ENCODE measurements around the gene MOB3A.
A peak's percentile ranks its signal among the peaks of the same experiment; 100 is the strongest.

Gene MOB3A

GRCh38 chr19:2110822-2111221, 14.7 kb upstream of the MOB3A start:
- no peaks in the 10 kb centered on the region for H3K27me3 Mint-ChIP-seq
- peaks cover 23% of the 10 kb centered on the region for H3K4me1 Mint-ChIP-seq
- no peak overlapping the region for H3K27ac Mint-ChIP-seq (ENCODE audit: low read depth)
- DNase-seq (ENCODE audit: low spot score in 2 of 2) (no peak), ATAC-seq (replicated peaks; ENCODE audit: extremely low read depth, poor library complexity, severe bottlenecking) (no peak)
- H3K36me3 Mint-ChIP-seq (ENCODE audit: insufficient read depth), result peaks cover 42% of the 10 kb centered on the region
- H3K4me3 Mint-ChIP-seq, result no peak overlapping the region
- H3K9me3 Mint-ChIP-seq, result no peaks in the 10 kb centered on the region

DNA sequence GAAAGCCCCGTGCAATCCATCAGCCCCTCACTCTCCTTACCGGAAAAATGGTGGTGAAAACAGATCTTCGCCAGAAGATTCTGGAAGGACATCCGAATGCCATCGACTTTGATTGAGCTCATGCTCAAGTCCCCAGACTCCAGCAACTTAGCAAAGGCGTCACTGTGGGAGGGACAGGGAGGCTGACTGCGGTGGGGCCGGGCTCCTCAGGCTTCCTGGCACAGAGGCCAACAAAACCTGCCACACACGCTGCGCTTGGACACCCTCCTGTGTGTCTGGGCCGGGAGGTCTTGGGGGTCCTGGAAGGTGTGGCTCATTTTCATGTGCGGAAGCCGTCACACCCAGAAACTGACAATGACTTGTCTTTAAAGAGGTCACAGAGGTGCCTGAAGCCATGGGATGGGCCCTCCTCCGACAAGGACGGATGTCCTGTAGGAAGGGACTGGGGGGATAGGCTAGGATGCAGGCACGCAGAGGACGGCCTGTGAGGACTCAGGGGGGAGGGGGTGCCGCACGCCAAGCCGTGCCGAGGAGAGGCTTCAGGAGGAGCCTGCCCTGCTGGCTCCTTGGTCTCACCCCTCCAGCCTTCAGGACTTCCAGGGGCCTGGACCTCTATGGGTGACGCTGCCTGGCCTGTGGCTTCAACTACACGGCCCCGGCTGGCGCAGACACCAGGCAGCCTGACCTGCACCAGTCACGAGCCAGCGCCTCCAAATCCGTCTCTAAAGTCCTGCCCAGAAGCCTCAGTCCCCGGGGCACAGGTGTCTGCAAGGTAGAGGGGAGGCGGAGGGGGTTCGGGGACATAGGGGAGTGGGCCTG, 13.1 kb upstream of the MOB3A start:
- H3K27ac Mint-ChIP-seq (ENCODE audit: low read depth), result no peak overlapping the region

DNA sequence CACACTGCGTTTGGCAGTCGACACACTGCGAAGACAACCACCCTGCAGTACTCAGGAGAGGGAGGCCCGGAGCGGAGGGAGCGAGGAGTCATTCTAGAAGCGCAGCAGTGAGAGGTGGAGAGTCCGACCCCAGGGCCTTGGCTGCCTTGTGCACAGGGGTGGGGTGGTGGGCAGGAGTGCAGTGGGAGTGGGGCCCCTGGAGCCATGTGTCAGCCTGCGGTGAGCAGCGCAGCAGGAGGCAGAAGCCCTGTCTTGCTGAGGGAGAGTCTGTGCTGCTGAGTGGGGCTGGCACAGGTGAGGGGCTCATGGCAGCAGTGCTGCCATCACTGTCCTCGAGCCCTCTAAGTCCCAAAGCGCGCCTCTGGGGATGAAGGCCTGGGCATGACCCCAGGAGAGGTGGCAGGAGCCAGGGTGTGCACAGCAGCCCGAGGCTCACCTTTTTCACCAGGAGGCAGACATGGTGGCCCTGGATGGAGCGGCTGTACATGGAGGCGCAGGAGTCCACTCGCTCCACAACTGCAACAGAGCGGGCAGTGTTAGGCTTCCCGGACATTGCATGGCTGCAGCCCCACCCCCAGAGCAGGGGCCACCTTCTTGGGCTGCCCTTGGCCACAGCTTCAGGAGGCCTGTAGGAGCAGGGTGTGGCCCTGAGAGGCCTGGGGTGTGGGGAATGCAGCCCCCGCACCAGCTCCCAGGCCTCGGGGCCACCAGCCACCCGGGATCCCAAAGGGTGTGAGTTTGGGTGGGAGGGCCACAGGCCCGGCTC, 12.3 kb upstream of the MOB3A start:
- peaks cover 17% of the 10 kb centered on the region for H3K4me1 Mint-ChIP-seq
- peaks cover 31% of the 10 kb centered on the region for H3K36me3 Mint-ChIP-seq (ENCODE audit: insufficient read depth)
- ATAC-seq (replicated peaks; ENCODE audit: extremely low read depth, poor library complexity, severe bottlenecking), result no peak
- no peaks in the 10 kb centered on the region for H3K27me3 Mint-ChIP-seq
- no peaks in the 10 kb centered on the region for H3K9me3 Mint-ChIP-seq
- no peak for DNase-seq (ENCODE audit: low spot score in 2 of 2)
- no peak overlapping the region for H3K4me3 Mint-ChIP-seq
- H3K27ac Mint-ChIP-seq (ENCODE audit: low read depth), result no peak overlapping the region

More for the DNA sequence above, 13.1 kb upstream of the MOB3A start:
- ATAC-seq (replicated peaks; ENCODE audit: extremely low read depth, poor library complexity, severe bottlenecking), result no peak
- H3K9me3 Mint-ChIP-seq, result no peaks in the 10 kb centered on the region
- H3K4me1 Mint-ChIP-seq, result peaks cover 23% of the 10 kb centered on the region
- H3K27me3 Mint-ChIP-seq, result no peaks in the 10 kb centered on the region
- no peak overlapping the region for H3K4me3 Mint-ChIP-seq
- H3K36me3 Mint-ChIP-seq (ENCODE audit: insufficient read depth), result peaks cover 33% of the 10 kb centered on the region
- no peak for DNase-seq (ENCODE audit: low spot score in 2 of 2)

- no peaks in the 10 kb centered on the region for H3K27me3 Mint-ChIP-seq
- no peak overlapping the region for H3K27ac Mint-ChIP-seq (ENCODE audit: low read depth)
- H3K4me3 Mint-ChIP-seq, result no peak overlapping the region
- H3K4me1 Mint-ChIP-seq, result peaks cover 6% of the 10 kb centered on the region
- ATAC-seq (replicated peaks; ENCODE audit: extremely low read depth, poor library complexity, severe bottlenecking), result no peak
- peaks cover 20% of the 10 kb centered on the region for H3K36me3 Mint-ChIP-seq (ENCODE audit: insufficient read depth)
- no peaks in the 10 kb centered on the region for H3K9me3 Mint-ChIP-seq
- DNase-seq (ENCODE audit: low spot score in 2 of 2), result no peak
Observed at GRCh38 chr19:2103045-2103707, 7.0 kb upstream of the MOB3A start.

GRCh38 chr19:2101417-2102335, 5.5 kb upstream of the MOB3A start:
- DNase-seq (ENCODE audit: low spot score in 2 of 2) (no peak), ATAC-seq (replicated peaks; ENCODE audit: extremely low read depth, poor library complexity, severe bottlenecking) (no peak)
- Mint-ChIP-seq H3K27me3 (no peaks in the 10 kb centered on the region), H3K4me3 (no peak overlapping the region), H3K36me3 (ENCODE audit: insufficient read depth) (peaks cover 13% of the 10 kb centered on the region), H3K9me3 (no peaks in the 10 kb centered on the region), H3K4me1 (peaks cover 12% of the 10 kb centered on the region), H3K27ac (ENCODE audit: low read depth) (no peak overlapping the region)

GRCh38 chr19:2100719-2101061, 4.6 kb upstream of the MOB3A start:
- Mint-ChIP-seq H3K4me3 (no peak overlapping the region), H3K36me3 (ENCODE audit: insufficient read depth) (peaks cover 17% of the 10 kb centered on the region), H3K27me3 (no peaks in the 10 kb centered on the region), H3K4me1 (peaks cover 12% of the 10 kb centered on the region), H3K27ac (ENCODE audit: low read depth) (no peak overlapping the region), H3K9me3 (no peaks in the 10 kb centered on the region)
- ATAC-seq (replicated peaks; ENCODE audit: extremely low read depth, poor library complexity, severe bottlenecking) (no peak), DNase-seq (ENCODE audit: low spot score in 2 of 2) (no peak)

DNA sequence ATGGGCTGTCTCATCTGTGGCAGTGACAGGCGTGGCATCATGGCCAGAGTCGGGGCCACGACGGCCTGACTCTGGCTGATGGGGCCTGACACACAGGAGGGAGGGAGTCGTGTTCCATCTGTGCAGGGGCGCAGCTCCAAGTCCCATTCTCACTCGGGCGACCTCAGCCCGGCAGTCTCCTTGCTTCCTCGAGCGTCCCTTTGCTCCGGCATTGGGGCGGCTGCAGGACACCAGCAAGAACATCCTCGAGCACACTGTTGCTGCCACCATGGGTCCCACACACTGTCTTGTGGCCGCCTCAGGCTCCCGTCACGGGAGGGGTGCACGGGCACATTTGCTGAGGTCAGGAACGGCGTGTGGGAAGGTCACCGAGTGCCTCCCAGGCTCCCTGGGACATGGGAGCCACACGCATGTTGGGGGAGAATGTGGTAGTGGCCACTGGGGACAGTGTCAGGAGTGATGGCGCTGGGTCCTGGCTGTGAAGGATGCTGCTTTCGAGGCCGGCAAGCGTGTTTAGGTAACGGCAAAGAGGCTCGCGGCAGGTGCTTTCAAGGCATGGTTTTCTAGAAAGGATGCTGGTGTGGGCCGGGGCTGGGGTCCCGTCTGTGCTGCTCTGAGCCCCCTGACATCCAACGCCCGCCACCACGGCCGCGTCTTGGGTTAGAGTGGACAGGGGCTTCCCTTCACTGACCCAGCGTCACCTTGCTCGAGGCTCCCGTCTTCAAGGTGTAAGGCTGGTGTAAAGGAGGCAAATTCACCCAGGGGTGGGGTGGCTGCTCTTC, 4.0 kb upstream of the MOB3A start:
- H3K27ac Mint-ChIP-seq (ENCODE audit: low read depth), result no peak overlapping the region
- no peak for ATAC-seq (replicated peaks; ENCODE audit: extremely low read depth, poor library complexity, severe bottlenecking)

GRCh38 chr19:2099054-2099501, 3.0 kb upstream of the MOB3A start:
- DNase-seq (ENCODE audit: low spot score in 2 of 2) (no peak), ATAC-seq (replicated peaks; ENCODE audit: extremely low read depth, poor library complexity, severe bottlenecking) (no peak)
- peaks cover 28% of the 10 kb centered on the region for H3K4me1 Mint-ChIP-seq
- no peak overlapping the region for H3K4me3 Mint-ChIP-seq
- H3K36me3 Mint-ChIP-seq (ENCODE audit: insufficient read depth), result peaks cover 26% of the 10 kb centered on the region
- H3K27me3 Mint-ChIP-seq, result no peaks in the 10 kb centered on the region
- no peak overlapping the region for H3K27ac Mint-ChIP-seq (ENCODE audit: low read depth)
- no peaks in the 10 kb centered on the region for H3K9me3 Mint-ChIP-seq

More for the DNA sequence above, 4.0 kb upstream of the MOB3A start:
- H3K4me3 Mint-ChIP-seq, result no peak overlapping the region
- no peaks in the 10 kb centered on the region for H3K9me3 Mint-ChIP-seq
- no peak for DNase-seq (ENCODE audit: low spot score in 2 of 2)
- no peaks in the 10 kb centered on the region for H3K27me3 Mint-ChIP-seq
- peaks cover 18% of the 10 kb centered on the region for H3K4me1 Mint-ChIP-seq
- H3K36me3 Mint-ChIP-seq (ENCODE audit: insufficient read depth), result peaks cover 20% of the 10 kb centered on the region

GRCh38 chr19:2097886-2098327, 1.8 kb upstream of the MOB3A start:
- no peaks in the 10 kb centered on the region for H3K27me3 Mint-ChIP-seq
- H3K27ac Mint-ChIP-seq (ENCODE audit: low read depth), result no peak overlapping the region
- H3K4me1 Mint-ChIP-seq, result peaks cover 37% of the 10 kb centered on the region
- H3K4me3 Mint-ChIP-seq, result no peak overlapping the region
- DNase-seq (ENCODE audit: low spot score in 2 of 2), result no peak
- peaks cover 27% of the 10 kb centered on the region for H3K36me3 Mint-ChIP-seq (ENCODE audit: insufficient read depth)
- ATAC-seq (replicated peaks; ENCODE audit: extremely low read depth, poor library complexity, severe bottlenecking), result no peak
- H3K9me3 Mint-ChIP-seq, result no peaks in the 10 kb centered on the region

DNA sequence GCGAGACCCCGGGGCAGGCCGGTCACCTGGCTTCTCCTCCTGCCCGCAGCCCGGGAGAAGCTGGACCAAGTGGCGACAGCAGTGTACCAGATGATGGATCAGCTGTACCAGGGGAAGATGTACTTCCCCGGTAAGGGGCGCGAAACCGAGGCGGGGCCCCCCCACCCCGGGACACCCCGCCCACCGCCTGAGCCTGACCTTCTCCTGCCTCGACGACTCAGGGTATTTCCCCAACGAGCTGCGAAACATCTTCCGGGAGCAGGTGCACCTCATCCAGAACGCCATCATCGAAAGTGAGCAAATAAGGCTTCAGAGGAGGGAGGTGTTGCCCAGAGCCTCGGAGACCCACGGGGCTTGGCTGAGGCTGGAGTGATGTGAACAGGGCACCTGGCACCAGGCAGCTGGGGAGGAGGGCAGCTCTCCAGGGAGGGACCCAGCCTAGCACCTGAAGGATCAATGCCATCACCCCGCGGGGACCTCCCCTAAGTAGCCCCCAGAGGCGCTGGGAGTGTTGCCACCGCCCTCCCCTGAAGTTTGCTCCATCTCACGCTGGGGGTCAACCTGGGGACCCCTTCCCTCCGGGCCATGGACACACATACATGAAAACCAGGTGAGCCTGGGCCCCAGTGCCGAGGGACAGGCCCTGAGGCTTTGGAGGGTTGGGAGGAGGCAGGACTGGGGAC, 1.2 kb upstream of the MOB3A start:
- H3K4me3 Mint-ChIP-seq, result peak overlapping the region; percentile 98
- H3K27ac Mint-ChIP-seq (ENCODE audit: low read depth), result peak overlapping the region; percentile 55
- no peak for DNase-seq (ENCODE audit: low spot score in 2 of 2)
- H3K36me3 Mint-ChIP-seq (ENCODE audit: insufficient read depth), result peaks cover 30% of the 10 kb centered on the region
- H3K9me3 Mint-ChIP-seq, result no peaks in the 10 kb centered on the region
- no peak for ATAC-seq (replicated peaks; ENCODE audit: extremely low read depth, poor library complexity, severe bottlenecking)
- H3K27me3 Mint-ChIP-seq, result no peaks in the 10 kb centered on the region
- peaks cover 37% of the 10 kb centered on the region for H3K4me1 Mint-ChIP-seq

All from central memory CD8-positive, alpha-beta T cell (primary cell).